ENCODE results near the gene UBE2D4. TPM values are rescaled to one million over a fixed set of nuclear protein-coding genes. Genes with fewer than 3 reads are reported as not detected.

UBE2D4 gene
- total RNA-seq: 10 to 100 TPM; 12.3 to 19.5 (median 15.9) TPM
- 10 to 100 TPM in 1 of 3 donors, 1 to 10 TPM in 2; 8.2 to 12.8 (median 9.6) TPM for polyA plus RNA-seq
- long read RNA-seq, donor 1, partial matches to known transcripts: 0 of 7 reads
- long read RNA-seq, donor 1, other reads (novel, unspliced or antisense): 0 of 7 reads
- long read RNA-seq, donor 2, partial matches to known transcripts: 0 of 3 reads
- long read RNA-seq, donor 2, other reads (novel, unspliced or antisense): 0 of 3 reads

DNA sequence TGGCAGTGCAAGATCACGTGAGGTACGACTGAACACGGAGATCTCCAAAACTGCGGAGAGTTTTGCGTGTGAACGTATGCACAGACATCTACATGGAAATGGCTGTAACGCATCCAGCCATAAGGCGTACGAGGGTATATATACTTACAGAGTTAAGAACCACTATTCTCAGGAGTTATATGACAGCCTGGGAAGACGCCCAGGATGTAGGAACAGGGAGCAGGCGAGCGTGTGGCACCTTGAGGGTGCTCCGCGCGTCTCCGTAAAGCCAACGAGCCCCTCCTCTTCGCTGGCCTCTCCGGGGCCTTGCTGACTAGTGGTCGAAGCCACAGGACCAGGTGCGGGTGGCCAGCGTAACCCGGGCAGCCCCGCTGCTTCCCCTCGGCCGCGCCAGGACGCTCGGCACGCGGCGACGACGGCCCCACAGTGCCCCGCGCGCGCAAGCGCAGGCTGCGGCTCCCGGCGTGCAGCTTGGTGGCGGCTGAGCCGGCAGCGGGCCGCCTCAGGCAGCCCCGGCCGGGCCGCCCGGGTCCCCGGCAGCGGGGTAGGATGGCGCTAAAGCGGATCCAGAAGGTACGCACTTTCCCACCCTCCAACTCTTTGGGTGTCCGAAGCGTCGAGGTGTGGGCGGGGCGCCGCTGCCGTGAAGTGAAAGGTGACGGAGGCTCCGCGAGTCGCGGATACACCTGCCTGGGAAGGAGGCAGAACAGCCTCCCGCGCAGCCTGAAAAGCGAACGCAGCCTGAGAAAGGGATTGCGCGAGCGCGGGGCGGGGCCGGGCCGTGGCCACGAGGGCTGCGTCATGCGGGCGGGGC, at the start of gene UBE2D4:
Gene UBE2D4, plus strand, starts transcription at position 453 of the 814 bp plus-strand sequence. Its CDS starts 97 bp downstream, at position 550.
- Histone ChIP-seq H3K4me1 (peaks cover 10 to 30% (median 24%) of the 10 kb centered on the region in 6 donors), H3K4me3 (peak within 1 kb of the TSS; percentile 42 to 82 (median 74)), H3K9me3 (no peaks in the 10 kb centered on the region), H3K36me3 (no peaks in the 10 kb centered on the region), H3K27me3 (replicated peaks in 1 of 7) (no peaks in the 10 kb centered on the region), H3K27ac (peak within 1 kb of the TSS; percentile 87 to 99 (median 96))
- DNase-seq: peak; percentile 98
- intact Hi-C loops (cut with DNase I; ENCODE audit: low total_unique reads): no loop called here
- TF ChIP-seq POLR2AphosphoS5 (IDR thresholded peaks at IDR 0.05) (peak; percentile 99 to 100 (median 99)), POLR2A (IDR thresholded peaks at IDR 0.05) (peak; percentile 79 to 97 (median 92))
- TF ChIP-seq, protein P1, sequence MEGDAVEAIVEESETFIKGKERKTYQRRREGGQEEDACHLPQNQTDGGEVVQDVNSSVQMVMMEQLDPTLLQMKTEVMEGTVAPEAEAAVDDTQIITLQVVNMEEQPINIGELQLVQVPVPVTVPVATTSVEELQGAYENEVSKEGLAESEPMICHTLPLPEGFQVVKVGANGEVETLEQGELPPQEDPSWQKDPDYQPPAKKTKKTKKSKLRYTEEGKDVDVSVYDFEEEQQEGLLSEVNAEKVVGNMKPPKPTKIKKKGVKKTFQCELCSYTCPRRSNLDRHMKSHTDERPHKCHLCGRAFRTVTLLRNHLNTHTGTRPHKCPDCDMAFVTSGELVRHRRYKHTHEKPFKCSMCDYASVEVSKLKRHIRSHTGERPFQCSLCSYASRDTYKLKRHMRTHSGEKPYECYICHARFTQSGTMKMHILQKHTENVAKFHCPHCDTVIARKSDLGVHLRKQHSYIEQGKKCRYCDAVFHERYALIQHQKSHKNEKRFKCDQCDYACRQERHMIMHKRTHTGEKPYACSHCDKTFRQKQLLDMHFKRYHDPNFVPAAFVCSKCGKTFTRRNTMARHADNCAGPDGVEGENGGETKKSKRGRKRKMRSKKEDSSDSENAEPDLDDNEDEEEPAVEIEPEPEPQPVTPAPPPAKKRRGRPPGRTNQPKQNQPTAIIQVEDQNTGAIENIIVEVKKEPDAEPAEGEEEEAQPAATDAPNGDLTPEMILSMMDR (IDR thresholded peaks at IDR 0.05 in 8 of 11, conservative IDR thresholded peaks at IDR 0.05 in 3 of 11): peak in 2 of 11 experiments; percentile 11 to 43
- 0 to 1% (median 0%) methylated on average over 48 to 82 of the region's 82 CpGs for WGBS, 5 donors

GRCh38 chr7:43876976-43877745, 49.1 kb upstream of the UBE2D4 start:
- H3K9me3 ChIP-seq: no peaks in the 10 kb centered on the region
- H3K4me3 ChIP-seq: no peak overlapping the region
- H3K27me3 ChIP-seq (replicated peaks in 1 of 7): no peaks in the 10 kb centered on the region
- H3K36me3 ChIP-seq: peaks cover 0 to 78% (median 63%) of the 10 kb centered on the region in 6 donors
- intact Hi-C loops (cut with DNase I; ENCODE audit: low total_unique reads): no loop called here
- no peak for DNase-seq
- 87 to 94% (median 89%) methylated on average over 21 to 29 of the region's 29 CpGs for WGBS, 5 donors
- TF ChIP-seq, protein P1 (IDR thresholded peaks at IDR 0.05 in 8 of 11, conservative IDR thresholded peaks at IDR 0.05 in 3 of 11): no peak
- TF ChIP-seq POLR2A (IDR thresholded peaks at IDR 0.05): no peak
- peak in 1 of 3 donors; percentile 28 for TF ChIP-seq POLR2AphosphoS5 (IDR thresholded peaks at IDR 0.05)
- H3K4me1 ChIP-seq: peaks cover 0 to 38% (median 17%) of the 10 kb centered on the region in 6 donors
- H3K27ac ChIP-seq: no peak overlapping the region

DNA sequence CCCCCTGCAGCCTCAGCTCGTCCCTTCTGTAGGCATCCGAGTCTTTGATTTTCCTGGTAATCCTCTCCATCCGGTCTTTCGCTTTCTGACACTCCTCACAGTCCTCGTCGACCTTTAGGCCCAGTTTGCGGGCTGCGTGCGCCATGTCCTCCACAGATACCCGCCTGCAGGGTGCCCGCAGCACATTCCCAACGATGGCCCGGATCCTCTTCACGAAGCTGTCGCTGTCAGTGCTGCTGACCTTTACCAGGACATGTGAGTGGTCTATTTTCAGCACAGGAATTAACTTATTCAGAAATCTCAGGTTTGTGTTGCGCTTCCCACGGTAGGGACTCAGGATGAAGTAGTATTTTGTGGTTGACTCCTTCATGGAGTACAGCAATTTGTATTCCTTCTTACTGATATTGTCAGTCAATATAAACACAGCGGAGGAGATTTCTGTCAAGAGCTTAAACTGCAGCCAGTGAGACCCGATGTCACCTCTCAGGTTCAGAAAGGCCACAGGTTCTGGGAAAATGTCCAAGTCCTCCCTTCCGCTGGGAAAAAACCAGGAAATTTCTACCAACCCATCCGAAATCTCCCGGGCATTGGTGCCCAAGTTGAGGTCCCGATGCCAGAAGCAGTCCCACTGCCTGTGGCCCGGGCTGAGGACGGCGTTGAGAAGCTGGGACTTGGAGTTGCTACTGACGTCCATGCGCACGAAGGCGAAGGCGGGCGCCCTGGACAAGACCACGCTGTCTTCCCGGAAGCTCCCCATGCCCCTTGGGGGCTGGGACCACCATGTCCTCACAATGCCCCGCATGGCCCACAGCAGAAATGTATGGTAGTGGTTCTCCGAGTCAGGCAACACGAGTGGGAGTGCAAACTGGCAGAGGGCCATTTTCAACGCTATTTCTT, 48.0 kb upstream of the UBE2D4 start:
- no peaks in the 10 kb centered on the region for H3K9me3 ChIP-seq
- WGBS, 5 donors: 88 to 94% (median 91%) methylated on average over 37 to 38 of the region's 38 CpGs
- no peak for DNase-seq
- peaks cover 0 to 81% (median 64%) of the 10 kb centered on the region in 6 donors for H3K36me3 ChIP-seq
- H3K27ac ChIP-seq: peak overlapping the region in 4 of 8 donors; percentile 9 to 53 (median 35)
- H3K4me3 ChIP-seq: no peak overlapping the region
- H3K27me3 ChIP-seq (replicated peaks in 1 of 7): no peaks in the 10 kb centered on the region
- TF ChIP-seq POLR2A (IDR thresholded peaks at IDR 0.05): no peak
- TF ChIP-seq POLR2AphosphoS5 (IDR thresholded peaks at IDR 0.05): peak in 1 of 3 donors; percentile 37
- TF ChIP-seq, protein P1 (IDR thresholded peaks at IDR 0.05 in 8 of 11, conservative IDR thresholded peaks at IDR 0.05 in 3 of 11): no peak
- H3K4me1 ChIP-seq: peaks cover 0 to 38% (median 15%) of the 10 kb centered on the region in 6 donors
- intact Hi-C loops (cut with DNase I; ENCODE audit: low total_unique reads): no loop called here
